Bone marrow (tissue), 2 donors: ENCODE results near the gene KIF26B.
"Not testable (repeated sequence)": the region's sequence is repeated elsewhere in the genome, so short reads cannot be mapped to it uniquely, and the experiment has no call there.

Experiments used
- DNase-seq, 2 donors: peaks; one replicate each; lab custom pipeline; 2025; lab: John Stamatoyannopoulos, UW

Gene KIF26B

GRCh38 chr1:245323765-245324164 is 169.0 kb downstream of the KIF26B start:
- not testable (repeated sequence) for DNase-seq

- DNase-seq: no peak
These were observed 171.4 kb downstream of the KIF26B start for GRCh38 chr1:245325922-245326795.

- no peak for DNase-seq
These were observed 172.6 kb downstream of the KIF26B start for GRCh38 chr1:245327360-245327759.

- no peak for DNase-seq
These were observed 173.1 kb downstream of the KIF26B start for GRCh38 chr1:245327842-245328241.

- no peak for DNase-seq
These were observed 176.2 kb downstream of the KIF26B start for GRCh38 chr1:245330951-245331350.

- DNase-seq: no peak
These were observed 177.3 kb downstream of the KIF26B start for GRCh38 chr1:245332085-245332484.

- DNase-seq: no peak
These were observed 177.7 kb downstream of the KIF26B start for GRCh38 chr1:245332513-245332912.

GRCh38 chr1:245334235-245334634 is 179.4 kb downstream of the KIF26B start:
- DNase-seq: no peak

GRCh38 chr1:245334827-245335490 is 180.2 kb downstream of the KIF26B start:
- DNase-seq: no peak

GRCh38 chr1:245335684-245336083 is 180.9 kb downstream of the KIF26B start:
- not testable (repeated sequence) for DNase-seq

GRCh38 chr1:245336149-245336983 is 181.6 kb downstream of the KIF26B start:
- DNase-seq: no peak

- DNase-seq: not testable (repeated sequence)
These were observed 182.2 kb downstream of the KIF26B start for GRCh38 chr1:245336984-245337355.

GRCh38 chr1:245337829-245338484 is 183.2 kb downstream of the KIF26B start:
- DNase-seq: no peak

- DNase-seq: no peak
These were observed 183.7 kb downstream of the KIF26B start for GRCh38 chr1:245338485-245338877.

GRCh38 chr1:245341743-245342142 is 187.0 kb downstream of the KIF26B start:
- DNase-seq: no peak

- no peak for DNase-seq
These were observed 190.6 kb downstream of the KIF26B start for GRCh38 chr1:245345191-245345884.

GRCh38 chr1:245348626-245349025 is 193.8 kb downstream of the KIF26B start:
- no peak for DNase-seq

GRCh38 chr1:245353411-245353810 is 198.6 kb downstream of the KIF26B start:
- DNase-seq: no peak

GRCh38 chr1:245353915-245354775 is 199.4 kb downstream of the KIF26B start:
- no peak for DNase-seq
